22Rv1 (cell line): ENCODE results near the gene EPHB1.

Experiments used
- ZFX ChIP-seq: fragments of 450-650 bp; IDR thresholded peaks from 2 replicates; pipeline ENCODE4 v1.6.1; 2017; ENCODE audit warnings: antibody characterized with exemption, borderline replicate concordance
- TF ChIP-seq, protein P1 (sequence below): fragments of 450-650 bp; IDR thresholded peaks from 2 replicates; pipeline ENCODE4 v1.5.1; 2017; ENCODE audit warnings: mild to moderate bottlenecking

DNA sequence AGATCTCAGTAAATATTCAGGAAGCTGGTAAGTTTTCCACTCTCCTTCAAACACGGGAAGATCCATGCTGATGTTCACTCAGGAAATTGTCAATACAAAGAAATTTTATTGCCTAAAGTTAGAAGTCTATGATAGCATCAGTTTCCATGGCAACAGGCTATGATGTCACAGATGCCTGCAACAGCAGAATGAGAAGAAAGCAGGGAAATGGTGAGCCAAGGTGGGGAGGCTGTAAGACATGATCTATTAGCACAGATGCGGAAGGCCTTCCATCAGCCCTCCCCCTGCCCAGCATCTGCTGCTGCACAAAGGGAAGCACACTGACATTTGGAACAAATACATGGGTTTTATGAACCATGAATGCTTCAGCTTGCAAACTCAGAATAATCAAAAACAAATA, 28.6 kb downstream of the EPHB1 start:
- no peak for TF ChIP-seq ZFX
- TF ChIP-seq, protein P1, sequence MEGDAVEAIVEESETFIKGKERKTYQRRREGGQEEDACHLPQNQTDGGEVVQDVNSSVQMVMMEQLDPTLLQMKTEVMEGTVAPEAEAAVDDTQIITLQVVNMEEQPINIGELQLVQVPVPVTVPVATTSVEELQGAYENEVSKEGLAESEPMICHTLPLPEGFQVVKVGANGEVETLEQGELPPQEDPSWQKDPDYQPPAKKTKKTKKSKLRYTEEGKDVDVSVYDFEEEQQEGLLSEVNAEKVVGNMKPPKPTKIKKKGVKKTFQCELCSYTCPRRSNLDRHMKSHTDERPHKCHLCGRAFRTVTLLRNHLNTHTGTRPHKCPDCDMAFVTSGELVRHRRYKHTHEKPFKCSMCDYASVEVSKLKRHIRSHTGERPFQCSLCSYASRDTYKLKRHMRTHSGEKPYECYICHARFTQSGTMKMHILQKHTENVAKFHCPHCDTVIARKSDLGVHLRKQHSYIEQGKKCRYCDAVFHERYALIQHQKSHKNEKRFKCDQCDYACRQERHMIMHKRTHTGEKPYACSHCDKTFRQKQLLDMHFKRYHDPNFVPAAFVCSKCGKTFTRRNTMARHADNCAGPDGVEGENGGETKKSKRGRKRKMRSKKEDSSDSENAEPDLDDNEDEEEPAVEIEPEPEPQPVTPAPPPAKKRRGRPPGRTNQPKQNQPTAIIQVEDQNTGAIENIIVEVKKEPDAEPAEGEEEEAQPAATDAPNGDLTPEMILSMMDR = no peak
